Activated CD4-positive, CD25-positive, alpha-beta regulatory T cell treated with anti-CD3 and anti-CD28 coated beads, Interleukin-2, amount 50 U/mL, for 72 hours (primary cell): Measurements from ENCODE around the gene FUT6.
A peak's percentile ranks its signal among the peaks of the same experiment; 100 is the strongest.

ENCODE experiments used
- DNase-seq: peaks from one replicate; pipeline ENCODE4 v3.0.0; 2021

The FUT6 gene

GRCh38 chr19:5804516-5805461 lies 34.7 kb downstream of the FUT6 start, which contains the start of gene NRTN:
Gene NRTN (plus strand): TSS chr19:5805067. CDS start chr19:5824166, 19,099 bp downstream.
- DNase-seq: no peak

- peak; percentile 95 for DNase-seq
These were observed 35.6 kb downstream of the FUT6 start for GRCh38 chr19:5803752-5804515.

- no peak for DNase-seq
These were observed 36.1 kb downstream of the FUT6 start for GRCh38 chr19:5803441-5803751.

GRCh38 chr19:5801796-5802619 lies 37.5 kb downstream of the FUT6 start:
- DNase-seq: no peak

- DNase-seq: no peak
These were observed 38.9 kb downstream of the FUT6 start for GRCh38 chr19:5800361-5801270.

- DNase-seq: no peak
These were observed 40.0 kb downstream of the FUT6 start for GRCh38 chr19:5799247-5800241.

GRCh38 chr19:5798244-5798643 lies 41.3 kb downstream of the FUT6 start:
- no peak for DNase-seq

- DNase-seq: no peak
These were observed 44.1 kb downstream of the FUT6 start for GRCh38 chr19:5795382-5795919.

GRCh38 chr19:5793188-5793587 lies 46.3 kb downstream of the FUT6 start:
- no peak for DNase-seq

- no peak for DNase-seq
These were observed 47.3 kb downstream of the FUT6 start for GRCh38 chr19:5792224-5792623.

GRCh38 chr19:5790559-5791520 lies 48.7 kb downstream of the FUT6 start, which contains the start of gene DUS3L:
Gene DUS3L (minus strand): TSS chr19:5791163. CDS start chr19:5791141, 22 bp downstream.
- peak; percentile 95 for DNase-seq

GRCh38 chr19:5789886-5790558 lies 49.5 kb downstream of the FUT6 start:
- DNase-seq: no peak

GRCh38 chr19:5789351-5789761 lies 50.1 kb downstream of the FUT6 start:
- no peak for DNase-seq

- no peak for DNase-seq
These were observed 51.1 kb downstream of the FUT6 start for GRCh38 chr19:5788422-5788821.

- no peak for DNase-seq
These were observed 51.9 kb downstream of the FUT6 start for GRCh38 chr19:5787409-5788182.

GRCh38 chr19:5786593-5787408 lies 52.7 kb downstream of the FUT6 start:
- DNase-seq: no peak

GRCh38 chr19:5785423-5785822 lies 54.1 kb downstream of the FUT6 start:
- no peak for DNase-seq
